HFFc6 (cell line): ENCODE results near the gene AVPI1. TPM values are rescaled to one million over a fixed set of nuclear protein-coding genes. Genes with fewer than 3 reads are reported as not detected.
"Not testable (repeated sequence)": the region's sequence is repeated elsewhere in the genome, so short reads cannot be mapped to it uniquely, and the experiment has no call there.

Source experiments
- DNase-seq: peaks from one replicate; pipeline ENCODE4 v3.0.0-alpha.2; 2018
- H3K27ac Mint-ChIP-seq: 2 replicates; pipeline ENCODE4 v1.8.0; 2020; ENCODE audit warnings: mild to moderate bottlenecking, mixed read lengths
- H3K27me3 Mint-ChIP-seq: 2 replicates; pipeline ENCODE4 v1.8.0; 2021; ENCODE audit warnings: mild to moderate bottlenecking, moderate library complexity, mixed read lengths; ENCODE audit not compliant: insufficient read depth
- H3K36me3 Mint-ChIP-seq: 2 replicates; pipeline ENCODE4 v1.8.0; 2021; ENCODE audit warnings: low read depth, mixed read lengths
- H3K4me1 Mint-ChIP-seq: 2 replicates; pipeline ENCODE4 v1.8.0; 2020; ENCODE audit warnings: low read depth, mixed read lengths
- H3K4me3 Mint-ChIP-seq: 2 replicates; pipeline ENCODE4 v1.8.0; 2020; ENCODE audit warnings: mild to moderate bottlenecking, moderate library complexity, mixed read lengths
- H3K9me3 Mint-ChIP-seq: 2 replicates; pipeline ENCODE4 v1.8.0; 2020; ENCODE audit warnings: mild to moderate bottlenecking, mixed read lengths
- CTCF ChIP-seq: fragments of 200-600 bp; sonication (generic); IDR thresholded peaks from 2 replicates; pipeline ENCODE4 v1.5.0; 2021; ENCODE audit warnings: antibody characterized with exemption, mild to moderate bottlenecking
- total RNA-seq, 6 experiments: library from RNA; stranded (reverse); fragmentation: NEBNext Ultra II Directional; extraction: Animal tissue kit (Norgen Biotek cat#: 25700); gene quantifications; 2 replicates in 1 of 6; 3 replicates in 5 of 6; pipeline ENCODE4 v1.2.3, GENCODE V29; 2021

Gene AVPI1
- total RNA-seq, 6 experiments from 2014 or later = 28.2 to 44.8 (median 39.5) TPM

GRCh38 chr10:97640868-97641811, 45.9 kb downstream of the AVPI1 start:
- H3K9me3 Mint-ChIP-seq = no peaks in the 10 kb centered on the region
- peaks cover 10% of the 10 kb centered on the region for H3K27me3 Mint-ChIP-seq
- peak overlapping the region; percentile 100 for H3K4me3 Mint-ChIP-seq
- DNase-seq = peak; percentile 62
- peak overlapping the region; percentile 98 for H3K27ac Mint-ChIP-seq
- peaks cover 17% of the 10 kb centered on the region for H3K4me1 Mint-ChIP-seq
- H3K36me3 Mint-ChIP-seq = peaks cover 25% of the 10 kb centered on the region
- TF ChIP-seq CTCF = no peak

- no peak for TF ChIP-seq CTCF
- H3K27me3 Mint-ChIP-seq = peaks cover 10% of the 10 kb centered on the region
- H3K4me1 Mint-ChIP-seq = peaks cover 17% of the 10 kb centered on the region
- peak; percentile 99 for DNase-seq
- H3K4me3 Mint-ChIP-seq = peak within 1 kb of the TSS; percentile 100
- H3K27ac Mint-ChIP-seq = peak within 1 kb of the TSS; percentile 98
- no peaks in the 10 kb centered on the region for H3K9me3 Mint-ChIP-seq
- H3K36me3 Mint-ChIP-seq = peaks cover 20% of the 10 kb centered on the region
These were observed 46.7 kb downstream of the AVPI1 start, which contains the start of gene PI4K2A for GRCh38 chr10:97640174-97640867. TSS of gene PI4K2A (plus strand) at chr10:97640671. CDS start at chr10:97640743, 72 bp downstream.

- peaks cover 11% of the 10 kb centered on the region for H3K36me3 Mint-ChIP-seq
These were observed 48.0 kb downstream of the AVPI1 start for GRCh38 chr10:97639090-97639489.

GRCh38 chr10:97635577-97635976, 51.5 kb downstream of the AVPI1 start:
- H3K27me3 Mint-ChIP-seq = peaks cover 4% of the 10 kb centered on the region; the same call in 1 of the 2 replicates
- H3K4me3 Mint-ChIP-seq = no peak overlapping the region
- TF ChIP-seq CTCF = no peak
- H3K27ac Mint-ChIP-seq = no peak overlapping the region
- no peaks in the 10 kb centered on the region for H3K9me3 Mint-ChIP-seq
- DNase-seq = no peak
- H3K36me3 Mint-ChIP-seq = no peaks in the 10 kb centered on the region
- H3K4me1 Mint-ChIP-seq = peaks cover 29% of the 10 kb centered on the region

More at GRCh38 chr10:97639090-97639489, 48.0 kb downstream of the AVPI1 start:
- H3K27me3 Mint-ChIP-seq, DNase-seq, H3K27ac Mint-ChIP-seq, H3K4me3 Mint-ChIP-seq, H3K9me3 Mint-ChIP-seq: not testable (repeated sequence)
- peaks cover 17% of the 10 kb centered on the region for H3K4me1 Mint-ChIP-seq

GRCh38 chr10:97633921-97634320, 53.1 kb downstream of the AVPI1 start:
- Mint-ChIP-seq H3K36me3 (no peaks in the 10 kb centered on the region), H3K4me1 (peaks cover 23% of the 10 kb centered on the region), H3K9me3 (no peaks in the 10 kb centered on the region), H3K27ac (peak overlapping the region; percentile 84), H3K4me3 (peak overlapping the region; percentile 96), H3K27me3 (no peaks in the 10 kb centered on the region)
- no peak for DNase-seq
- peak; percentile 44; the same call in 1 of the 2 replicates for TF ChIP-seq CTCF
